Measurements from ENCODE around the gene DHRS13.
A peak's percentile ranks its signal among the peaks of the same experiment; 100 is the strongest.

DNA sequence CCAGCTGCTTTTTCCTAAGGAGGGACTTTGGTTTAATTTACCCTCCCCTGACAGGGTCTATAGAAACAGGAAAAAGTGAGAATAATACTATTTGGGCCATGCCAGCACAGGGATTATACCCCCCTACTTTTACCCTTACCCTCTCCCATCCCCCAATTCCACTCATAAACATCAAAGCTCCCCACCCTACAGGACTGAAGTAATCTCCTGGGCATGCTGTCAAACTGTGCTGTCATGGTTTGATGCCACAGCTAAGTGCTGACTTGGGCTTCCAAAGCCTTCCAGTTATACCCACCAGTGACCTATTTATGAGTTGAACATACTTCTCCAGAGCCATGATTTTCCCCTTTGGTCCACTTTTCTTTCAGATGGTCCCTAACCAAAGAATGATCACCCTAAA is 35.7 kb upstream of the DHRS13 start:
- TF ChIP-seq, protein P1, sequence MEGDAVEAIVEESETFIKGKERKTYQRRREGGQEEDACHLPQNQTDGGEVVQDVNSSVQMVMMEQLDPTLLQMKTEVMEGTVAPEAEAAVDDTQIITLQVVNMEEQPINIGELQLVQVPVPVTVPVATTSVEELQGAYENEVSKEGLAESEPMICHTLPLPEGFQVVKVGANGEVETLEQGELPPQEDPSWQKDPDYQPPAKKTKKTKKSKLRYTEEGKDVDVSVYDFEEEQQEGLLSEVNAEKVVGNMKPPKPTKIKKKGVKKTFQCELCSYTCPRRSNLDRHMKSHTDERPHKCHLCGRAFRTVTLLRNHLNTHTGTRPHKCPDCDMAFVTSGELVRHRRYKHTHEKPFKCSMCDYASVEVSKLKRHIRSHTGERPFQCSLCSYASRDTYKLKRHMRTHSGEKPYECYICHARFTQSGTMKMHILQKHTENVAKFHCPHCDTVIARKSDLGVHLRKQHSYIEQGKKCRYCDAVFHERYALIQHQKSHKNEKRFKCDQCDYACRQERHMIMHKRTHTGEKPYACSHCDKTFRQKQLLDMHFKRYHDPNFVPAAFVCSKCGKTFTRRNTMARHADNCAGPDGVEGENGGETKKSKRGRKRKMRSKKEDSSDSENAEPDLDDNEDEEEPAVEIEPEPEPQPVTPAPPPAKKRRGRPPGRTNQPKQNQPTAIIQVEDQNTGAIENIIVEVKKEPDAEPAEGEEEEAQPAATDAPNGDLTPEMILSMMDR (IDR thresholded peaks at IDR 0.05; ENCODE audit: low read depth, low read length, missing input control): no peak
- no peak for TF ChIP-seq EGR1 (IDR thresholded peaks at IDR 0.05; ENCODE audit: low read depth in 2 of 2)
- TF ChIP-seq GABPA (IDR thresholded peaks at IDR 0.05 in 1 of 2, conservative IDR thresholded peaks at IDR 0.05 in 1 of 2): no peak
- no peak for TF ChIP-seq HNF4G (IDR thresholded peaks at IDR 0.05)
- TF ChIP-seq YY1 (IDR thresholded peaks at IDR 0.05): no peak
- TF ChIP-seq, protein P2, sequence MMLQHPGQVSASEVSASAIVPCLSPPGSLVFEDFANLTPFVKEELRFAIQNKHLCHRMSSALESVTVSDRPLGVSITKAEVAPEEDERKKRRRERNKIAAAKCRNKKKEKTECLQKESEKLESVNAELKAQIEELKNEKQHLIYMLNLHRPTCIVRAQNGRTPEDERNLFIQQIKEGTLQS (IDR thresholded peaks at IDR 0.05): no peak
- no peak for TF ChIP-seq RAD21 (IDR thresholded peaks at IDR 0.05)
- TF ChIP-seq TAF1 (conservative IDR thresholded peaks at IDR 0.05): no peak
- TF ChIP-seq, protein P3, sequence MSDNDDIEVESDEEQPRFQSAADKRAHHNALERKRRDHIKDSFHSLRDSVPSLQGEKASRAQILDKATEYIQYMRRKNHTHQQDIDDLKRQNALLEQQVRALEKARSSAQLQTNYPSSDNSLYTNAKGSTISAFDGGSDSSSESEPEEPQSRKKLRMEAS (IDR thresholded peaks at IDR 0.05): no peak
- TF ChIP-seq JUND (IDR thresholded peaks at IDR 0.05): no peak
- no peak for TF ChIP-seq SP1 (IDR thresholded peaks at IDR 0.05)
- TF ChIP-seq RXRA (IDR thresholded peaks at IDR 0.05): peak in 1 of 2 donors; percentile 7
- TF ChIP-seq, protein P4, sequence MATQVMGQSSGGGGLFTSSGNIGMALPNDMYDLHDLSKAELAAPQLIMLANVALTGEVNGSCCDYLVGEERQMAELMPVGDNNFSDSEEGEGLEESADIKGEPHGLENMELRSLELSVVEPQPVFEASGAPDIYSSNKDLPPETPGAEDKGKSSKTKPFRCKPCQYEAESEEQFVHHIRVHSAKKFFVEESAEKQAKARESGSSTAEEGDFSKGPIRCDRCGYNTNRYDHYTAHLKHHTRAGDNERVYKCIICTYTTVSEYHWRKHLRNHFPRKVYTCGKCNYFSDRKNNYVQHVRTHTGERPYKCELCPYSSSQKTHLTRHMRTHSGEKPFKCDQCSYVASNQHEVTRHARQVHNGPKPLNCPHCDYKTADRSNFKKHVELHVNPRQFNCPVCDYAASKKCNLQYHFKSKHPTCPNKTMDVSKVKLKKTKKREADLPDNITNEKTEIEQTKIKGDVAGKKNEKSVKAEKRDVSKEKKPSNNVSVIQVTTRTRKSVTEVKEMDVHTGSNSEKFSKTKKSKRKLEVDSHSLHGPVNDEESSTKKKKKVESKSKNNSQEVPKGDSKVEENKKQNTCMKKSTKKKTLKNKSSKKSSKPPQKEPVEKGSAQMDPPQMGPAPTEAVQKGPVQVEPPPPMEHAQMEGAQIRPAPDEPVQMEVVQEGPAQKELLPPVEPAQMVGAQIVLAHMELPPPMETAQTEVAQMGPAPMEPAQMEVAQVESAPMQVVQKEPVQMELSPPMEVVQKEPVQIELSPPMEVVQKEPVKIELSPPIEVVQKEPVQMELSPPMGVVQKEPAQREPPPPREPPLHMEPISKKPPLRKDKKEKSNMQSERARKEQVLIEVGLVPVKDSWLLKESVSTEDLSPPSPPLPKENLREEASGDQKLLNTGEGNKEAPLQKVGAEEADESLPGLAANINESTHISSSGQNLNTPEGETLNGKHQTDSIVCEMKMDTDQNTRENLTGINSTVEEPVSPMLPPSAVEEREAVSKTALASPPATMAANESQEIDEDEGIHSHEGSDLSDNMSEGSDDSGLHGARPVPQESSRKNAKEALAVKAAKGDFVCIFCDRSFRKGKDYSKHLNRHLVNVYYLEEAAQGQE (IDR thresholded peaks at IDR 0.05): no peak
